Uterus (tissue), 4 donors: ENCODE results near the gene CPZ. TPM values are rescaled to one million over a fixed set of nuclear protein-coding genes. Genes with fewer than 3 reads are reported as not detected.

ENCODE experiments used
- DNase-seq, 2 donors: peaks; one replicate each; pipeline ENCODE4 v3.0.0-alpha.2; 2019 to 2020
- H3K27ac ChIP-seq, 2 donors: fragments of 200-600 bp; sonication (generic); 1 replicate in 1 of 2; 2 replicates in 1 of 2; pipeline ENCODE4 v1.5.1; 2016 to 2018
- H3K27me3 ChIP-seq, 2 donors: fragments of 200-600 bp; sonication (generic); one replicate each; pipeline ENCODE4 v1.5.1; 2018 to 2019; ENCODE audit warnings: control low read depth in 1 of 2
- H3K36me3 ChIP-seq, 2 donors: fragments of 200-600 bp; sonication (generic); one replicate each; pipeline ENCODE4 v1.5.1; 2019; ENCODE audit warnings: control low read depth in 1 of 2
- H3K4me1 ChIP-seq, 2 donors: fragments of 200-600 bp; sonication (generic); one replicate each; pipeline ENCODE4 v1.5.1; 2018 to 2019; ENCODE audit warnings: control low read depth in 1 of 2
- H3K4me3 ChIP-seq, 2 donors: fragments of 200-600 bp; sonication (generic); 1 replicate in 1 of 2; 2 replicates in 1 of 2; pipeline ENCODE4 v1.5.1; 2018 to 2019; ENCODE audit warnings: mild to moderate bottlenecking in 1 of 2
- H3K9me3 ChIP-seq, 2 donors: fragments of 200-600 bp; sonication (generic); one replicate each; pipeline ENCODE4 v1.5.1; 2019; ENCODE audit warnings: control low read depth in 1 of 2
- CTCF ChIP-seq, 4 experiments: fragments of 200-600 bp in 2 of 4; fragments of 450-650 bp in 2 of 4; sonication (generic) in 2 of 4; IDR thresholded peaks; one replicate each; pipeline ENCODE4 v1.5.1; 2016 to 2019; ENCODE audit warnings: antibody characterized with exemption in 4 of 4, mild to moderate bottlenecking in 2 of 4, moderate library complexity in 1 of 4
- POLR2A ChIP-seq, 2 donors: fragments of 450-650 bp; IDR thresholded peaks; one replicate each; pipeline ENCODE4 v1.6.1; 2016; ENCODE audit warnings: antibody characterized with exemption in 2 of 2, mild to moderate bottlenecking in 1 of 2, moderate library complexity in 1 of 2
- intact Hi-C: fragments of 100-400 bp; cut with DNase I; formaldehyde crosslinking; loops from one replicate; pipeline ENCODE4 v1.15.1; 2023; ENCODE audit warnings: low total_unique reads
- total RNA-seq, 4 donors: library from RNA; depleted of rRNA in 3 of 4; stranded (reverse); fragments of >200 nt in 3 of 4; gene quantifications; one replicate each; pipeline versions ENCODE4 v1.1.0 to v1.2.4, GENCODE V29; 2014 to 2023
- donor health status: DM: yes; HTN: yes; CAD: no.

CPZ gene
- total RNA-seq, 4 donors from 2014 or later, result 0.29 to 45.8 (median 5.4) TPM

DNA sequence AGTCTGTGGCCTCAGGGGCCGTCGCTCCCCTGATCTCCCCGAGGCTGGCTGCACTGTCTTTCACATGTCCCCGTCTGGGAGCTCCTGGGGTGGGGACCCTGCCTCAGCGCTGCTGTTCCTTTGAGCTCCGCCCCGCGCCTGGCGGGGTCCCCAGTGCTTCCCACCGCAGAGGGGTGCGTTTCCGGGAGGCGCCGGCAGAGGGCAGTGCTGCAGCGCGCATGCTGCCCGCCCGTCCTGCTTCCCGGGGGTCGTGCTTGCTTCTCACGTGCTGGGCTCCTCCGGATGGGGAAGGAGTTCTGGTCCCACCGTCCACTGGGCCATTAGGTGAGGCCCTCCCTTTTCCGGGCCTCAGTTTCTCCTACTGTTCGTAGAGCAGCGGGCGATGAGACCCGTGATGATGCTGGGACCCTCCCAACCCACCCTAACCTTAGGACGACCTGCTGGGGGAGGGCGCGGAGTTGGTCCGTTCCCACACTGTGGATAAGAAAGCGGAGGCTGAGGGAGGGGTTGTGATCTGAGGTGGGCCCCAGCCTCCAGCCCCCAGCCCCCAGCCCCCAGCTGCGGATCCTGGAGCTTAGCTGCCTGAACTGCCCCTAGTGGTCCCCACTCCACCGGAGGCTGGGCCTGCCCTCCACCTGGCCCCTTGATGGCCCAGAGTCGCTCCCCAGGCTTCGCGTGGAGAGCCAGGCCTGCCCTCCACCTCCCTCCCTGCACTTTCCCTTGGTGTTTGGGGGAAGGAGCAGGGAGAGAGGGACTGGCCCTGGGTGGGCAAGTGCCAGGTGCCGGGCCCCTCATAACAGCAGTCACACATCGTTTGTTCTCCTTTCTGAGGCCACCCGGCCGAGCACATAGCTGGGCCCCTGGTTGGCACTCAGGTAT is 15.3 kb downstream of the CPZ start:
- DNase-seq, result peak in 1 of 2 donors; percentile 30
- intact Hi-C loops, result no loop called here
- TF ChIP-seq POLR2A (IDR thresholded peaks at IDR 0.05) (no peak), CTCF (IDR thresholded peaks at IDR 0.05) (peak; percentile 66 to 87 (median 76))

GRCh38 chr4:8608714-8609391 is 16.3 kb downstream of the CPZ start:
- TF ChIP-seq POLR2A (IDR thresholded peaks at IDR 0.05) (no peak), CTCF (IDR thresholded peaks at IDR 0.05) (no peak)

More for the DNA sequence above, 15.3 kb downstream of the CPZ start:
- Histone ChIP-seq H3K27me3 (no peaks in the 10 kb centered on the region), H3K4me1 (no peaks in the 10 kb centered on the region), H3K9me3 (no peaks in the 10 kb centered on the region), H3K36me3 (no peaks in the 10 kb centered on the region), H3K27ac (no peak overlapping the region), H3K4me3 (no peak overlapping the region)

GRCh38 chr4:8609406-8609805 is 16.8 kb downstream of the CPZ start:
- TF ChIP-seq POLR2A (IDR thresholded peaks at IDR 0.05) (no peak), CTCF (IDR thresholded peaks at IDR 0.05) (no peak)
- DNase-seq, result no peak
- Histone ChIP-seq H3K4me1 (no peaks in the 10 kb centered on the region), H3K27ac (no peak overlapping the region), H3K4me3 (no peak overlapping the region), H3K9me3 (no peaks in the 10 kb centered on the region), H3K27me3 (no peaks in the 10 kb centered on the region), H3K36me3 (no peaks in the 10 kb centered on the region)
- intact Hi-C loops, result no loop called here

More at GRCh38 chr4:8608714-8609391, 16.3 kb downstream of the CPZ start:
- Histone ChIP-seq H3K27ac (no peak overlapping the region), H3K36me3 (no peaks in the 10 kb centered on the region), H3K27me3 (no peaks in the 10 kb centered on the region), H3K4me3 (no peak overlapping the region), H3K4me1 (no peaks in the 10 kb centered on the region), H3K9me3 (no peaks in the 10 kb centered on the region)
- intact Hi-C loops, result no loop called here
- no peak for DNase-seq

DNA sequence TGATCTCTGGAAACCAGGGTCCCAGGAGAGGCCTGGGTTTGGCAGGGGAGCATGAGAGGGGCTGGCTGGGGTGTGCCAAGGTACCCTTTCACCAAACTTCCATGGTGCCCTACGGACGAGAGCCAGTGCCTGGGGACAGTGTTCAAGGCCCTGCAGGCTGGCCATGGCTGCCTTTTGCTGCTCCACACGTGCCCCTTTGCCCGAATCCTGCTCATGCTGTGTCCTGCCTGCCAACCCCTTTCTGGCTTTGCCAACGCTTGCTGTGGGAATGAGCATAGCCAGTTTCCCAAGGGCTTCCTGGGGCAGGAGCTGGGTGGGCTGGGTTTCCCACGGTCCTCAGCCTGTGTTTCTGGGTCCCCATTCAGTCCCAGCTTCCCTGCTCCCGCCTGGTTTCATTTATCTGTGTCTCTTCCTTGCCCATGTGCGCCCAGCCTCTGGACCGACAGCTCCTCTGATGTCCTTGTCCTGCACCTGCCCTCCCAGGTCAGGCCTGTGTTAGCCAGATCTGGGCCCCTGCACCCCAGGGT is 17.3 kb downstream of the CPZ start:
- no peak for DNase-seq
- no peak overlapping the region for H3K4me3 ChIP-seq
- TF ChIP-seq CTCF (IDR thresholded peaks at IDR 0.05), result no peak
- no peak for TF ChIP-seq POLR2A (IDR thresholded peaks at IDR 0.05)
- H3K27ac ChIP-seq, result no peak overlapping the region
- no peaks in the 10 kb centered on the region for H3K4me1 ChIP-seq
- H3K36me3 ChIP-seq, result no peaks in the 10 kb centered on the region
- H3K9me3 ChIP-seq, result no peaks in the 10 kb centered on the region
- intact Hi-C loops, result no loop called here
- H3K27me3 ChIP-seq, result no peaks in the 10 kb centered on the region
